Nephron (organoid): ENCODE results near the gene PLET1.
A peak's percentile ranks its signal among the peaks of the same experiment; 100 is the strongest.

Source experiments
- H3K27ac Mint-ChIP-seq, 3 experiments: 2 replicates each; pipeline ENCODE4 v1.8.0; 2020; ENCODE audit warnings: mixed read lengths in 3 of 3, mild to moderate bottlenecking in 2 of 3, moderate library complexity in 1 of 3
- H3K27me3 Mint-ChIP-seq: 2 replicates; pipeline ENCODE4 v1.8.0; 2021; ENCODE audit warnings: low read depth, mild to moderate bottlenecking, moderate library complexity, mixed read lengths
- H3K36me3 Mint-ChIP-seq: 2 replicates; pipeline ENCODE4 v1.8.0; 2020; ENCODE audit warnings: low read depth, mixed read lengths
- H3K4me1 Mint-ChIP-seq: 2 replicates; pipeline ENCODE4 v1.8.0; 2020; ENCODE audit warnings: mixed read lengths
- H3K4me3 Mint-ChIP-seq, 3 experiments: 2 replicates each; pipeline ENCODE4 v1.8.0; 2020; ENCODE audit warnings: mild to moderate bottlenecking in 3 of 3, mixed read lengths in 3 of 3, moderate library complexity in 2 of 3
- H3K9me3 Mint-ChIP-seq: 2 replicates; pipeline ENCODE4 v1.8.0; 2020; ENCODE audit warnings: mixed read lengths
- CTCF ChIP-seq, 3 experiments: fragments of 200-600 bp; sonication (generic); IDR thresholded peaks; one replicate each; pipeline ENCODE4 v1.5.0; 2021; ENCODE audit warnings: antibody characterized with exemption in 3 of 3; ENCODE audit not compliant: unreplicated experiment in 3 of 3

PLET1 gene

GRCh38 chr11:112249871-112250610, 10.6 kb downstream of the PLET1 start:
- H3K4me1 Mint-ChIP-seq = no peaks in the 10 kb centered on the region
- H3K9me3 Mint-ChIP-seq = peaks cover 8% of the 10 kb centered on the region
- H3K27ac Mint-ChIP-seq = peak overlapping the region in 1 of 3 experiments; percentile 10
- no peak for TF ChIP-seq CTCF (IDR thresholded peaks at IDR 0.05; ENCODE audit: unreplicated experiment in 3 of 3)
- H3K27me3 Mint-ChIP-seq = no peaks in the 10 kb centered on the region
- no peak overlapping the region for H3K4me3 Mint-ChIP-seq
- H3K36me3 Mint-ChIP-seq = no peaks in the 10 kb centered on the region

- Mint-ChIP-seq H3K4me3 (no peak overlapping the region), H3K9me3 (peaks cover 24% of the 10 kb centered on the region), H3K4me1 (no peaks in the 10 kb centered on the region), H3K27me3 (no peaks in the 10 kb centered on the region), H3K27ac (no peak overlapping the region), H3K36me3 (peaks cover 12% of the 10 kb centered on the region)
- TF ChIP-seq CTCF (IDR thresholded peaks at IDR 0.05; ENCODE audit: unreplicated experiment in 3 of 3) = no peak
Observed at GRCh38 chr11:112248201-112248600, 12.5 kb downstream of the PLET1 start.

GRCh38 chr11:112247201-112247600, 13.5 kb downstream of the PLET1 start:
- Mint-ChIP-seq H3K27ac (no peak overlapping the region), H3K36me3 (peaks cover 20% of the 10 kb centered on the region), H3K9me3 (peaks cover 30% of the 10 kb centered on the region), H3K4me1 (no peaks in the 10 kb centered on the region), H3K27me3 (no peaks in the 10 kb centered on the region), H3K4me3 (no peak overlapping the region)
- no peak for TF ChIP-seq CTCF (IDR thresholded peaks at IDR 0.05; ENCODE audit: unreplicated experiment in 3 of 3)

- H3K36me3 Mint-ChIP-seq = peaks cover 67% of the 10 kb centered on the region
- H3K4me3 Mint-ChIP-seq = no peak overlapping the region
- no peak for TF ChIP-seq CTCF (IDR thresholded peaks at IDR 0.05; ENCODE audit: unreplicated experiment in 3 of 3)
- H3K9me3 Mint-ChIP-seq = peaks cover 30% of the 10 kb centered on the region
- H3K4me1 Mint-ChIP-seq = no peaks in the 10 kb centered on the region
- peak overlapping the region in 1 of 3 experiments; percentile 27 for H3K27ac Mint-ChIP-seq
- no peaks in the 10 kb centered on the region for H3K27me3 Mint-ChIP-seq
Observed at GRCh38 chr11:112241486-112241885, 19.2 kb downstream of the PLET1 start.

- peaks cover 64% of the 10 kb centered on the region for H3K36me3 Mint-ChIP-seq
- no peak for TF ChIP-seq CTCF (IDR thresholded peaks at IDR 0.05; ENCODE audit: unreplicated experiment in 3 of 3)
- peak overlapping the region in 1 of 3 experiments; percentile 31 for H3K27ac Mint-ChIP-seq
- peaks cover 5% of the 10 kb centered on the region for H3K9me3 Mint-ChIP-seq
- H3K27me3 Mint-ChIP-seq = no peaks in the 10 kb centered on the region
- H3K4me1 Mint-ChIP-seq = no peaks in the 10 kb centered on the region
- H3K4me3 Mint-ChIP-seq = no peak overlapping the region
Observed at GRCh38 chr11:112238041-112238440, 22.6 kb downstream of the PLET1 start.

- no peak overlapping the region for H3K4me3 Mint-ChIP-seq
- H3K27ac Mint-ChIP-seq = no peak overlapping the region
- no peaks in the 10 kb centered on the region for H3K27me3 Mint-ChIP-seq
Observed at GRCh38 chr11:112237451-112237850, 23.2 kb downstream of the PLET1 start.

More at GRCh38 chr11:112237451-112237850, 23.2 kb downstream of the PLET1 start:
- no peak for TF ChIP-seq CTCF (IDR thresholded peaks at IDR 0.05; ENCODE audit: unreplicated experiment in 3 of 3)
- Mint-ChIP-seq H3K9me3 (no peaks in the 10 kb centered on the region), H3K36me3 (peaks cover 58% of the 10 kb centered on the region), H3K4me1 (no peaks in the 10 kb centered on the region)
